Left hindlimb (tissue), 1 donor: ENCODE results near the gene SERPINF2.
"Not testable (repeated sequence)": the region's sequence is repeated elsewhere in the genome, so short reads cannot be mapped to it uniquely, and the experiment has no call there.

ENCODE experiments used
- DNase-seq: peaks from one replicate; pipeline ENCODE4 v3.0.0-alpha.2; 2018

Gene SERPINF2

DNA sequence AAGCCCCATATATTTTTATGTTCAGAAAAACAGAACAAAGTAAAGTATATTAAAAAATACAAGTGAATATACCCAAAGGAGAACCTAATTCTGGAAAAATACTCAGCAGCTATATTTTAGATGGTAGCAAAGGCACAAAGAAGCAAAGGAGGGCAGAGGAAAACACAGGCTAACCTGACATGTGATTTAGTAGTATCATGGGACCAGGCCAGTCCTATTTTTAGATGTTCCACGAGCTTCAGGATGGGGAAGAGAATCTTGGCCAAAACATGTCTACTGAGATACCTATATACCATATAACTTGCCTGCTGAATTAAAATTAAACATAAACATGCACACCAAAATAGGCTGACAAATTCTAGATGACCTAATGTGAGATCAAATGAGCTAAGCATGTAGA, 54.1 kb downstream of the SERPINF2 start:
- no peak for DNase-seq

- no peak for DNase-seq
These were observed 54.7 kb downstream of the SERPINF2 start for GRCh38 chr17:1797323-1797722.

DNA sequence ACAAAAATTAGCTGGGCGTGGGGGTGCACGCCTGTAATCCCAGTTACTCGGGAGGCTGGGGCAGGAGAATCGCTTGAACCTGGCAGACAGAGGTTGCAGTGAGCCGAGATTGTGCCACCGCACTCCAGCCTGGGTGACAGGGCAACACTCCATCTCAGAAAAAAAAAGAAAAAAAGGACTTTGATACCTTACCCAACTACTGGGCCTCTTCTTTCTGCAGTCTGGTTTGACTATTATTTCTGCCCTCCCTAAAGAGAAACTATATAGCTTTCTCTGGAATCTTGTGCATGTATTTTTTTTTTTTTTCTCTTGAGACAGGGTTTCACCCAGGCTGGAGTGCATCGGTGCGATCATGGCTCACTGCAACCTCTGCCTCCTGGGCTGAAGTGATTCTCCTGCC, 55.2 kb downstream of the SERPINF2 start:
- DNase-seq, result not testable (repeated sequence)

DNA sequence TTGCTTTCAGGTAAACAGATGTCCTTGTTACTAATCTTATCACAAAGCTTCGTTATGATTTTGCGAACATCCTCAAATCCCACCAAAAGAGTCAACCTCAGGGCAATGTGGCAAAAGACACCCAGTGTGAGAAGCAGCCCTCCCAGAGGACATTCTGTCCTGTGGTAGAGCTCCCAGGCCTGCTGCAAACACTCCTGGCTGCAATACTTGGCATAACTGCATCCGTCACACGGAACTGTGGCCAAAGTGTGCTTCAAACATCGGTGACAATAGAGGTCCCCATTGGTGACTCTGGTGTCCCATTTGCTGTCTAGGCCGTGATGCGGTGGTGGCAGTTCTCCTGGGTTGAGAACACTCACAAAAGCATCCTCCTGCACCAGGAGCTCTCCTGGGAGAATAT, 57.6 kb downstream of the SERPINF2 start:
- no peak for DNase-seq

GRCh38 chr17:1800712-1801111, 58.0 kb downstream of the SERPINF2 start:
- DNase-seq, result no peak

DNA sequence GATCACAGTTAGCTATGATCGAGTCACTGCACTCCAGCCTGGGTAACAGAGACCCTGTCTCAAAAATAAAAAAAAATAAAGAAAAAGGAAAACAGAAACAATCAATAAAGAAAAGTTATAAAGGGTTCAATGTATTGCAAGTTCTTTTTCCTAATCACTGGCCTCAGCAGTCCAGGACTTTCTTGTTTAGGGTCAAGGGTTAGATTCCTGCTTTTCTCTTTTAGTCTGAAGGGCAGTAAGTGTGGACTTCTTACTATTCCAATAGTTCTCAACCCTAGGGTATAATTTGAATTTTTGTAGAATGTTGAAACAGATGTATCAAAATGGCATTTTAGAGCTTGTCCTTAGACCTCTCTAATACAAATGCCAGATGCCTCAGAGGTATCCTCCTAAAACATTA, 59.8 kb downstream of the SERPINF2 start:
- DNase-seq, result no peak

GRCh38 chr17:1803280-1803679, 60.6 kb downstream of the SERPINF2 start:
- DNase-seq, result no peak
